Activated CD4-positive, CD25-positive, alpha-beta regulatory T cell treated with anti-CD3 and anti-CD28 coated beads, Interleukin-2, amount 50 U/mL, for 16 hours (primary cell): Measurements from ENCODE around the gene AGBL2.
"Not testable (repeated sequence)": the region's sequence is repeated elsewhere in the genome, so short reads cannot be mapped to it uniquely, and the experiment has no call there.

Experiments
- DNase-seq: peaks from one replicate; pipeline ENCODE4 v3.0.0-alpha.2; 2020; ENCODE audit warnings: low read depth, low spot score

The AGBL2 gene

GRCh38 chr11:47688991-47689390, 26.2 kb downstream of the AGBL2 start:
- DNase-seq = no peak

- DNase-seq = no peak
Observed at GRCh38 chr11:47688111-47688510, 27.1 kb downstream of the AGBL2 start.

- not testable (repeated sequence) for DNase-seq
Observed at GRCh38 chr11:47686704-47687103, 28.5 kb downstream of the AGBL2 start.

DNA sequence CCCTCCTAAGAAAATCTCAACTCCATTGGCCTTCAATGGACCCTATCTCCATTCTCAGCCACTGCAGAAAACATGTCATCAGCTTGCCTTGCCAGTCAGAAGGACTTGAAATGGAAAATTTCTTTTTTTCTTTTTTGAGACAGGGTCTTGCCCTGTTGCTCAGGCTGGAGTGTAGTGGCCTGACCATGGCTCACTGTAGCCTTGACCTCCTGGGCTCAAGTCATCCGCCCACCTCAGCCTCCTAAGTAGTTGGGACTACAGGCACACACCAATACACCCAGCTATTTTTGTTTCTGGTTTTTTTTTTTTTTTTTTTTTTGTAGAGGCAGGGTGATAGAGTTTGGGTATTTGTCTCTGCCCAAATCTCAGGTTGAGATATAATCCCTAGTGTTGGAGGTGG, 29.0 kb downstream of the AGBL2 start:
- no peak for DNase-seq

DNA sequence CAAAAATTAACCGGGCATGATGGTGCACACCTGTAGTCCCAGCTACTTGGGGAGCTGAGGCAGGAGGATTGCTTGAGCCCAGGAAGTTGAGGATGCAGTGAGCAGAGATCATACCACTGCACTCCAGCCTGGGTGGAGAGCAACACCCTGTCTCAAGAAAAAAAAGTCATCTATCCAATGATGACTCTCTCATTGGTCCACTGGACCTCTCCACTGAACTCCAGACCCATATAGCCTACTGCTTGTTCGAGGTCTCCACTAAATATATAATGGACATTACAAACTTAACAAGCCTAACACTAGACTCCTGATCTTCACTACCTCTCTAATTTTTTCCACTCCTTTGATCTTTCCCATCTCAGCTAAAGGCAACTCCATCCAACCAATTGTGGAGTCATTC, 39.3 kb downstream of the AGBL2 start:
- no peak for DNase-seq

GRCh38 chr11:47672283-47672730, 42.9 kb downstream of the AGBL2 start:
- DNase-seq = no peak

- no peak for DNase-seq
Observed at GRCh38 chr11:47669856-47670255, 45.3 kb downstream of the AGBL2 start.

DNA sequence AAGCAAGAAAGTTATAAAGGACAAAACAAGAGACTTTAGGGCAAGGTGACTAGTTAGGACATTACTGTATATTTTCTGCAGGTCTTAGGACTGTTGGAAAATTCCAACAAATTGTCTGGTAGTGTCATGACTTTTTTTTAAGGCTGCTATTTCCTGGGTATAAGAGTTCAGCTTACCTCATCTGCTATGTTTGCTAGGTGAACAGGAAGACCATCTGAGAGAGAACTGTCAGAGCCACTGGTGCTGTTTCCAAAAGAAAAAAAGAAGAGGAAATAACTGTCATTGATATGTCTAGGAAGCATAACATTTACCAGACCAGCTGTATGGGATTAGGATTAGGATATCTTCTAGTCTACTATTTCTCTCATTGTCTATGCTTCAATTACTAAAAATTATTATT, 46.5 kb downstream of the AGBL2 start:
- DNase-seq = no peak

DNA sequence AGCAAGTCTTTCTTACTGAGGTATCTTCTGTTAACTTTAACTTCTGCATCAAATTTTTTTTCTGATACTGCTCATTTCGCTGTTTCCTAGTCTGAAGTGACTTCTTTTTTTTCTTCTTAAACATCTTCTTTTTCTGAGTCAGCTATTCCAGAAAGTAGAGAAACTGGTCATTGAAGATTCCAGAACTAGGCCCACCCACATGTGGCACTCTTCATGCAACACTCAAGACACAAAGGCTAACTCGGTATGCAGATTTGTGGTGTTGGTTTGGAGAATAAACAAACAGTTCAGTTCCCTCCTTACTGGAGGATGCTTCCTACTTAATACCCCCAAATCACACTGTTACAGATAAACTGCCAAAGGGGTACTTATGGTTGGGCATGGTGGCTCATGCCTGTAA, 47.6 kb downstream of the AGBL2 start:
- no peak for DNase-seq

GRCh38 chr11:47667135-47667534, 48.0 kb downstream of the AGBL2 start:
- DNase-seq = no peak

GRCh38 chr11:47664936-47665335, 50.2 kb downstream of the AGBL2 start:
- DNase-seq = not testable (repeated sequence)

DNA sequence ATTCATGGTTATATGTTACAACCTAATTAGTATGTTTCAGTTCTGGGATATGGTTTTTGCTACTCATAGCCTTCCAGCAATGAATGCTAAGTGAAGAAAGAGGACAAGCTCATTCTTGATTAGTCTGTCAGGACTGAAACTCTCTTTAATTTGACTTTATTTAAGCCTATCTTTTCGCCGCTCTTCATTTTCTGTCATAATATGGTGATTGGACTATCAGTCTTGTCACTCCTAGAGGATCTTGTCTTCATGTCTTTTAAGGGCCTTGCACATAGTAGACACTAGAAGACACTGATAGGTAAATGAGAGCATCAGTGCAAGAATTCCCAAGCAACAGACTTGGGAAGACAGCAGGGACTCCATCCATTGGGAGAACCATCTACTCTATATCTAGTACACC, 53.9 kb downstream of the AGBL2 start:
- DNase-seq = no peak

DNA sequence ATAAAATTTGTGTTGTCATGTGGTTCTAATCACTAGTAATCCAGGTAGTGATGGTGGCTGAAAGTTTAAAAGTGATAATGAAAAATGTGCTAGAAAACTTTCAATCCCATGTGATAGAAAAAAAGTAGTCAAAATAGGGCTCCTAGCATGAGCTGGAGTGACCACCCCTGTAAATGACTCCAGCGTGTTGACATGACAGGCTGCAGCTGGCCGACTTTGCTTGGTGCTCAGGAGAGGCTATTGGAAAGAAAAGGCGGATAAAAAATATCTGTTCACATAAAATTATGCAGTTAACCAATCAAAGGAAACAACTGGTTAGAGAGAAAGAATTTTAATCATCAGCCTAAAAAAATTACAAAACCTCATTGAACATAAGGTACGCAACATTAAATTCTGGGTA, 55.9 kb downstream of the AGBL2 start:
- DNase-seq = no peak

- no peak for DNase-seq
Observed at GRCh38 chr11:47656260-47656885, 58.8 kb downstream of the AGBL2 start.

- no peak for DNase-seq
Observed at GRCh38 chr11:47651818-47652469, 63.2 kb downstream of the AGBL2 start.

DNA sequence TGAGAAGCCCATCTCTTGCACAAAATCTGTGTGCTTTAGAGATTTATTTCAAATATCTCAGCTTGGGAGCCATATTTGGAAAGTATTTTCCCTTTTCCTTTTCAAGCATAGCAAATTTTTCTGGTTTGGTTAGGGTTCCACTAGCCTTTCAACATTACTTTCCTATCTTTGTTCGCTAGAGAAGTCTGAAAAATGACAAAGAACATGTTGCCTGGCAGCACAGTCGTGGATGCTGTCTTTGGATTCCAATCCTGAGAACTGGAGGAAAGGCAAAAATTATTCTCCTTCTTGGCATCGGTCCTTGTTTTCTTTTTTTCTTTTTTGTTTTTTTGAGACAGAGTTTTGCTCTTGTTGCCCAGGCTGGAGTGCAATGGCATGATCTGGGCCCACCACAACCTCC, 65.9 kb downstream of the AGBL2 start:
- no peak for DNase-seq

DNA sequence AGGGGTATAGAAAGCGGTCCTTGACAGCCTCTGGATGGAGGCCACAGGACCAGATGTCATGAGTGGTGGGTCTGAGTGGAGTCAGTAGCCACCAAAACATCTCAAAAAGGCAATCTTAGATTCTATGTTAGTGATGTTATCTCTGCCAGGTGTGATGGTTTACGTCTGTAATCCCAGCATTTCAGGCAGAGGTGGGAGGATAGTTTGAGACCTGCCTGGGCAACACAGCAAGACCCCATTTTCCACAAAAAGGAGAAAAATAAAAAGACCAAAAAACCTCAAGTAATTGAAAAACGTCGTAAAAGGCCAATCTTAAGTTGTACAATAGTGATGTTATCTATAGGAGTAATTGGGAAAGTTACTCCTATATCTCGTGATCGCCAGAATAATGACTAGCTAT, 69.2 kb downstream of the AGBL2 start:
- no peak for DNase-seq

GRCh38 chr11:47645500-47645899, 69.7 kb downstream of the AGBL2 start:
- no peak for DNase-seq

DNA sequence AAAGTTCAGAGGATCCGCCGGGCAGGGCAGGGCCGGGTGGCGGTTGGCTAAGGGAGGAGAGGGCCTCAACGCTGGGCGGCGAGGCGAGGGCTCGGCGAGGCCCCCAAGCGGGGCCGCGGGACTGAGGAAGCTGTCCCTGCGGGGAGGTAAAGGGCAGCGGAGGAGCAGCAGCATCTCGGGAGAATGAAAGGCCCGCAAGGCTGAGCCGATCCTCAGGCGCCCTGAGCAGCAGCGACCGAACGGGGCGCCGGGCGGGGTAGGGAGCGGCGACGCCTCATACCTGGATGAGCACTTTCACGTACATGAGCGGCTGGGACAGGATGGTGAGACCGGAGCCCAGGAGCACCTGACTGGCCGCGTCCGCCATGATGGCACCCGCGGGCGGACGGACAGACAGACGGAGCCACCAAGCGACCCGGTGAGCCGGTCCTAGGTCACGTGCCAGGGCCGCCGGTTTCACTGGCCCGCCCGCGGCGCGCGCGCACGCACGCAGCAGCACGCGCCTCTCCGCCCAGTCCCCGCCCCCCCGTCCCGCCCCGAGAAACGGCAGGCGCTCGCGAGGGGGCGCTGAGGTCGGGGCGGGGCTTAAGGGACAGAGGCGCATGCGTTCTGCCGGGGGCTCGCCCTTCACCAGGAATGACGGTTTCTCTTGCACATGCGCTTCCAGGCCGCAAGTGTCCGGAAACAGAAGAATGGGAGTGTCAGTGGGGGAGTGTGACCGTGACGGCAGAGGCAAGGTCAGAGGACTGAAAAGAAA, 72.9 kb downstream of the AGBL2 start, which contains the start of gene MTCH2:
MTCH2 (minus strand) TSS at position 461 of the 757 bp plus-strand sequence; CDS start at position 367, 94 bp downstream.
- peak; percentile 91 for DNase-seq

DNA sequence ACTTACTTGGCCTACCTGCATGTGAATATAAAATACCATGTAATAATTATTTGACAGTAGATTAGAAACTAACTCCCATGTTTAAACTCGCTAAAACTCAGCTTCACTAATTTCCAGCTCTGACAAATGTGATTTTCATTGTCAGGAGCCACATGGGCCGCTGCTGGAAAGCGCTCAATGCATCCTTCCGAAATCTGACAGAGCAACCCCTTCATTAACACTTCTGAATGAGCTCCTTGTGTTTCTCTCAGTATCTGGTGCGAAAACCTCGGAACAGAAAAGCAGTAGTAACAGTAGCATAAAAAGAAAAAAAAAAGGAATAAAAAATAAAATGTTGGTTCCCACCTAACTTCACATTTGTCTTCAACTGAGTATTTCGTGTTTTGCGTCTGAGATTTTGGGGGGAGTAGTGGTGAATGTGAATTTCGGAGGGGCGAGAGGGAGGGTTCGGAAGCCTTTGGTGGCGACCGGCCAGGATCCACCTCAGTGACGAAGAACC, 73.5 kb downstream of the AGBL2 start:
- no peak for DNase-seq

DNA sequence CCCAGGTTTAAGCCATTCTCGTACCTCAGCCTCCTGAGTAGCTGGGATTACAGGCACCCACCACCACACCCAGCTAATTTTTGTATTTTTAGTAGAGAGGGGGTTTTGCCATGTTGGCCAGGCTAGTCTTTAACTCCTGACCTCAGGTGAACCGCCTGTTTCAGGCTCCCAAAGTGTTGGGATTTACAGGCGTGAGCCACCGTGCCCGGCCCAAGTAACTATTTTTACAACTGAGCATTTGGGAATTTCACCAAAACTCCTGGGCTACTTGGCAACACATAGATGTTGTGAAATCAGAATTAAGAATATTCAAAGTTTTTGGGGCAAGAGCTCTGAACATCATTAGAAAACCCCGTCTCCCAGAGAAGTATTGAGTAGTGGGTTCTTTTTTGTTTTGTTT, 74.7 kb downstream of the AGBL2 start:
- DNase-seq = not testable (repeated sequence)

- not testable (repeated sequence) for DNase-seq
Observed at GRCh38 chr11:47636331-47636730, 78.8 kb downstream of the AGBL2 start.
